HepG2 (cell line): ENCODE data around the gene HOXA1. TPM values are rescaled to one million over a fixed set of nuclear protein-coding genes. Genes with fewer than 3 reads are reported as not detected.

Experiments
- ATAC-seq: fragments of 200-7000 bp; cut with Tn5 transposase; 3 replicates; pipeline ENCODE4 v1.9.1; 2020; ENCODE audit warnings: mild to moderate bottlenecking, moderate library complexity
- BruUV-seq: library from RNA; stranded (reverse); fragments of 400-500 nt; replicated peaks from 2 replicates; lab custom pipeline; 2021; lab: Mats Ljungman, UMichigan
- CTCF ChIA-PET: fragments of 300-600 bp; formaldehyde crosslinking; extraction: SDS; loops from one replicate; lab custom pipeline; 2021; ENCODE audit warnings: low total read pairs, inconsistent platforms, low intra/inter-chr PET ratio; lab: Yijun Ruan, JAX
- POLR2A ChIA-PET: fragments of 350-600 bp; sonication (Branson Sonifier 250); formaldehyde crosslinking; loops from one replicate; lab custom pipeline; 2020; ENCODE audit warnings: antibody characterized with exemption, inconsistent platforms; lab: Yijun Ruan, JAX
- DNase-seq: peaks from one replicate; pipeline ENCODE4 v3.0.0-alpha.2; 2015; ENCODE audit warnings: low spot score
- FAIRE-seq: peaks from 3 replicates; lab custom pipeline; 2011; peaks lifted over from hg19 to GRCh38; lab: Jason Lieb, UNC
- H2AFZ ChIP-seq: one replicate; pipeline ENCODE4 v1.6.1; 2011; ENCODE audit warnings: low read length, inconsistent platforms
- H3K27ac ChIP-seq: fragments of 300-600 bp; 3 replicates; pipeline ENCODE4 v1.8.0; 2011; ENCODE audit warnings: mixed run types, mild to moderate bottlenecking, mixed read lengths, low read length, inconsistent platforms; ENCODE audit not compliant: insufficient read depth; ENCODE audit errors: extremely low read length
- H3K27me3 ChIP-seq, 2 experiments: fragments of 200-600 bp in 1 of 2; 2 replicates in 1 of 2; 3 replicates in 1 of 2; pipeline versions ENCODE4 v1.6.0 to v1.8.0; 2011; ENCODE audit warnings: low read length in 2 of 2, mild to moderate bottlenecking in 2 of 2, moderate library complexity in 2 of 2, inconsistent platforms in 1 of 2; ENCODE audit not compliant: insufficient read depth in 2 of 2, control insufficient read depth in 1 of 2
- H3K36me3 ChIP-seq, 2 experiments: fragments of 200-600 bp in 1 of 2; replicated peaks in 1 of 2; 2 replicates in 1 of 2; 3 replicates in 1 of 2; pipeline versions ENCODE4 v1.5.1 to v1.8.0; 2011; ENCODE audit warnings: low read length in 2 of 2, inconsistent platforms in 1 of 2; ENCODE audit not compliant: insufficient read depth in 2 of 2, control insufficient read depth in 1 of 2
- H3K4me1 ChIP-seq: 2 replicates; pipeline ENCODE4 v1.5.1; 2012; ENCODE audit warnings: low read length, inconsistent platforms; ENCODE audit not compliant: insufficient read depth
- H3K4me2 ChIP-seq: 2 replicates; pipeline ENCODE4 v1.6.0; 2011; ENCODE audit warnings: low read depth, low read length, inconsistent platforms
- H3K4me3 ChIP-seq, 3 experiments: fragments of 200-600 bp in 1 of 3; sonication (generic), shearing (Covaris generic) in 1 of 3; replicated peaks in 1 of 3; 2 replicates each; pipeline ENCODE4 v1.5.1; 2011 to 2016; ENCODE audit warnings: low read length in 3 of 3, inconsistent platforms in 2 of 3, low read depth in 2 of 3, mild to moderate bottlenecking in 2 of 3, control low read depth in 1 of 3, mixed read lengths in 1 of 3; ENCODE audit not compliant: insufficient read depth in 1 of 3
- H3K79me2 ChIP-seq: one replicate; pipeline ENCODE4 v1.6.1; 2011; ENCODE audit warnings: low read length, inconsistent platforms; ENCODE audit not compliant: insufficient read depth
- H3K9ac ChIP-seq: 2 replicates; pipeline ENCODE4 v1.6.0; 2011; ENCODE audit warnings: mild to moderate bottlenecking, low read depth, low read length, inconsistent platforms; ENCODE audit not compliant: insufficient read depth
- H3K9me3 ChIP-seq: 2 replicates; pipeline ENCODE4 v1.5.1; 2012; ENCODE audit warnings: mild to moderate bottlenecking, low read length
- H4K20me1 ChIP-seq: 2 replicates; pipeline ENCODE4 v1.6.0; 2011; ENCODE audit warnings: inconsistent platforms, mild to moderate bottlenecking, low read length, moderate library complexity; ENCODE audit not compliant: insufficient read depth
- BRF2 ChIP-seq: sonication (generic); formaldehyde crosslinking; IDR thresholded peaks from 2 replicates; pipeline ENCODE4 v1.8.1; 2022; ENCODE audit warnings: mild to moderate bottlenecking, missing genetic modification reagents
- EP300 ChIP-seq, 3 experiments: sonication (generic) in 1 of 3; formaldehyde crosslinking in 1 of 3; IDR thresholded peaks; 2 replicates each; pipeline versions ENCODE4 v1.5.1 to v1.6.1; 2011 to 2020; ENCODE audit warnings: low read depth in 2 of 3, low read length in 2 of 3, borderline replicate concordance in 1 of 3, improper control_type of control experiment in 1 of 3, mild to moderate bottlenecking in 1 of 3, missing genetic modification reagents in 1 of 3, moderate library complexity in 1 of 3
- ISX ChIP-seq: sonication (generic); formaldehyde crosslinking; conservative IDR thresholded peaks from 2 replicates; pipeline ENCODE4 v1.5.0; 2020; ENCODE audit warnings: missing genetic modification reagents
- KLF16 ChIP-seq, 2 experiments: sonication (generic) in 1 of 2; formaldehyde crosslinking in 1 of 2; IDR thresholded peaks; 2 replicates each; pipeline versions ENCODE4 v1.6.1 to v1.8.0; 2016 to 2023; ENCODE audit warnings: missing genetic modification reagents in 2 of 2, missing compliant biosample characterization in 1 of 2
- RNF219 ChIP-seq: sonication (generic); formaldehyde crosslinking; IDR thresholded peaks from 2 replicates; pipeline ENCODE4 v1.5.0; 2020; ENCODE audit warnings: mild to moderate bottlenecking, missing genetic modification reagents
- SNAPC2 ChIP-seq: sonication (generic); formaldehyde crosslinking; IDR thresholded peaks from 2 replicates; pipeline ENCODE4 v1.8.1; 2022; ENCODE audit warnings: mild to moderate bottlenecking, missing genetic modification reagents
- THAP9 ChIP-seq: sonication (generic); formaldehyde crosslinking; IDR thresholded peaks from 2 replicates; pipeline ENCODE4; 2020; ENCODE audit warnings: missing genetic modification reagents, mild to moderate bottlenecking, borderline replicate concordance
- TSC22D2 ChIP-seq: sonication (generic); formaldehyde crosslinking; IDR thresholded peaks from 2 replicates; pipeline ENCODE4 v1.5.1; 2020; ENCODE audit warnings: missing genetic modification reagents, mild to moderate bottlenecking, borderline replicate concordance
- ZSCAN12 ChIP-seq: sonication (generic); formaldehyde crosslinking; IDR thresholded peaks from 2 replicates; pipeline ENCODE4 v1.9.0; 2021; ENCODE audit warnings: mild to moderate bottlenecking, missing genetic modification reagents
- ZSCAN5A ChIP-seq: sonication (generic); formaldehyde crosslinking; IDR thresholded peaks from 2 replicates; pipeline ENCODE4 v1.8.0; 2022; ENCODE audit warnings: mild to moderate bottlenecking, missing genetic modification reagents, borderline replicate concordance
- WGBS: methylation state at CpG from one replicate; pipeline ENCODE4 v1.1.6; 2017; ENCODE audit warnings: low lambda C conversion rate; 5-methylcytosine and 5-hydroxymethylcytosine counted together
- in situ Hi-C: cut with HindIII; loops from 2 replicates; pipeline ENCODE4 v1.10.0; 2017; ENCODE audit warnings: low pct_unique_long_range_greater_than_20kb; ENCODE audit not compliant: extremely low pct_ligation_motif_present
- intact Hi-C: fragments of 100-400 bp; cut with micrococcal nuclease; formaldehyde crosslinking; loops from one replicate; pipeline ENCODE4 v1.10.0; 2022; ENCODE audit not compliant: unreplicated experiment
- polyA plus RNA-seq, 8 experiments: library from polyadenylated mRNA; depleted of rRNA in 3 of 8; stranded (reverse) in 7 of 8; unstranded in 1 of 8; fragments of >200 nt; fragmentation: Illumina TruSeq in 4 of 8; extraction: Trizol in 4 of 8; gene quantifications; 2 replicates each; pipeline versions ENCODE4 v1.2.1 to v1.2.3, GENCODE V29; 2011 to 2016; ENCODE audit warnings: low read depth in 4 of 8, missing spikeins in 1 of 8, mixed read lengths in 1 of 8; ENCODE audit not compliant: insufficient read depth in 1 of 8
- total RNA-seq, 5 experiments: library from RNA; depleted of rRNA; stranded (reverse); fragments of >200 nt; fragmentation: Illumina TruSeq; extraction: Trizol; gene quantifications; 2 replicates each; pipeline ENCODE4 v1.2.3, GENCODE V29; 2016; ENCODE audit warnings: low read depth in 1 of 5

HOXA1 gene
- total and polyA plus RNA-seq, 2 of the 13 experiments (the other 11 are each of a cell fraction or from before 2014, with no cell fraction given) = 0.18 to 0.20 TPM

GRCh38 chr7:27098578-27099451 lies 3.0 kb upstream of the HOXA1 start:
- in situ Hi-C loops = no loop called here
- H2AFZ ChIP-seq = no peak overlapping the region
- H3K27ac ChIP-seq = no peak overlapping the region
- no peak overlapping the region for H3K4me3 ChIP-seq
- DNase-seq = no peak
- H3K27me3 ChIP-seq = no peaks in the 10 kb centered on the region
- ChIA-PET CTCF (no interaction called here), POLR2A (interaction anchor here (1.6 kb wide), 1 partner anchor 23 kb away, joined by 9 read pairs; no protein-coding TSS in a partner anchor)
- no peaks in the 10 kb centered on the region for H4K20me1 ChIP-seq
- no peak overlapping the region for H3K9ac ChIP-seq
- ATAC-seq = no peak
- no TSS peak for BruUV-seq
- no peaks in the 10 kb centered on the region for H3K9me3 ChIP-seq
- peaks cover 12% of the 10 kb centered on the region; the same call in 1 of the 2 replicates for H3K4me1 ChIP-seq
- no peak for FAIRE-seq
- no peaks in the 10 kb centered on the region for H3K36me3 ChIP-seq
- no peak overlapping the region for H3K4me2 ChIP-seq
- intact Hi-C loops = no loop called here
- WGBS = 92% methylated on average over 38 of the region's 38 CpGs
- H3K79me2 ChIP-seq = no peaks in the 10 kb centered on the region
- TF ChIP-seq ISX = no peak
- TF ChIP-seq KLF16 (CRISPR knock-in tag; IDR thresholded peaks at IDR 0.05) = no peak
- no peak for TF ChIP-seq RNF219 (CRISPR knock-in tag)
- TF ChIP-seq BRF2 (CRISPR knock-in tag) = no peak
- TF ChIP-seq THAP9 = no peak
- no peak for TF ChIP-seq TSC22D2 (CRISPR knock-in tag)
- no peak for TF ChIP-seq ZSCAN12 (CRISPR knock-in tag)
- TF ChIP-seq ZSCAN5A (CRISPR knock-in tag) = no peak
- no peak for TF ChIP-seq SNAPC2 (CRISPR knock-in tag)
- TF ChIP-seq EP300 (IDR thresholded peaks at IDR 0.05; ENCODE audit: low read depth in 2 of 2, low read length in 2 of 2) = no peak
- TF ChIP-seq EP300 (CRISPR knock-in tag; IDR thresholded peaks at IDR 0.05; ENCODE audit: borderline replicate concordance) = no peak
